SK-N-SH (cell line): ENCODE results near the gene PLD1. TPM values are rescaled to one million over a fixed set of nuclear protein-coding genes. Genes with fewer than 3 reads are reported as not detected.

Source experiments
- CTCF ChIA-PET: fragments of 300-600, 350-600 bp; formaldehyde crosslinking; extraction: SDS; loops from one replicate; lab custom pipeline; 2021; lab: Yijun Ruan, JAX
- POLR2A ChIA-PET: fragments of 350-600 bp; sonication (Branson Sonifier 250); formaldehyde crosslinking; extraction: SDS; loops from one replicate; lab custom pipeline; 2020; ENCODE audit warnings: antibody characterized with exemption, inconsistent platforms; lab: Yijun Ruan, JAX
- DNase-seq: peaks from one replicate; pipeline ENCODE4 v3.0.0; 2012
- H2AFZ ChIP-seq: fragments of 200-600 bp; sonication (generic); 2 replicates; pipeline ENCODE4 v1.8.1; 2016; ENCODE audit warnings: antibody characterized with exemption, mild to moderate bottlenecking, low read depth
- H3F3A ChIP-seq: fragments of 200-600 bp; sonication (generic); replicated peaks from 2 replicates; pipeline ENCODE3; 2016; ENCODE audit warnings: antibody characterized with exemption, mild to moderate bottlenecking; ENCODE audit not compliant: insufficient read depth
- H3K27ac ChIP-seq, 2 experiments: fragments of 200-500 bp in 1 of 2; fragments of 200-600 bp in 1 of 2; sonication (Bioruptor generic) in 1 of 2; sonication (generic), shearing (Covaris generic) in 1 of 2; 2 replicates each; pipeline versions ENCODE4 v1.5.1 to v1.6.1; 2014 to 2016; ENCODE audit warnings: low read depth in 2 of 2, inconsistent platforms in 1 of 2, low read length in 1 of 2, mild to moderate bottlenecking in 1 of 2, mixed read lengths in 1 of 2
- H3K27me3 ChIP-seq: fragments of 200-600 bp; sonication (generic), shearing (Covaris generic); 2 replicates; pipeline ENCODE4 v1.6.1; 2016; ENCODE audit warnings: mixed run types; ENCODE audit not compliant: insufficient read depth
- H3K36me3 ChIP-seq, 2 experiments: fragments of 200-500 bp in 1 of 2; fragments of 200-600 bp in 1 of 2; sonication (Bioruptor generic) in 1 of 2; sonication (generic) in 1 of 2; replicated peaks in 1 of 2; 2 replicates each; pipeline versions ENCODE3 to v1.5.1; 2014 to 2016; ENCODE audit warnings: low read length in 1 of 2, mild to moderate bottlenecking in 1 of 2; ENCODE audit not compliant: insufficient read depth in 2 of 2, control insufficient read depth in 1 of 2
- H3K4me1 ChIP-seq, 2 experiments: fragments of 200-500 bp in 1 of 2; fragments of 200-600 bp in 1 of 2; sonication (Bioruptor generic) in 1 of 2; sonication (generic), shearing (Covaris generic) in 1 of 2; 2 replicates each; pipeline versions ENCODE4 v1.5.1 to v1.6.1; 2014 to 2016; ENCODE audit warnings: low read depth in 1 of 2, low read length in 1 of 2, mixed run types in 1 of 2; ENCODE audit not compliant: insufficient read depth in 2 of 2, control insufficient read depth in 1 of 2
- H3K4me2 ChIP-seq: fragments of 200-600 bp; sonication (generic), shearing (Covaris generic); 2 replicates; pipeline ENCODE4 v1.6.1; 2017; ENCODE audit warnings: mixed run types
- H3K4me3 ChIP-seq, 2 experiments: fragments of 200-500 bp in 1 of 2; fragments of 200-600 bp in 1 of 2; sonication (Bioruptor generic) in 1 of 2; sonication (generic), shearing (Covaris generic) in 1 of 2; 2 replicates each; pipeline versions ENCODE4 v1.5.1 to v1.8.1; 2014 to 2016; ENCODE audit warnings: low read depth in 2 of 2, inconsistent platforms in 1 of 2, low read length in 1 of 2, mild to moderate bottlenecking in 1 of 2, mixed read lengths in 1 of 2, moderate library complexity in 1 of 2
- H3K79me2 ChIP-seq: fragments of 200-600 bp; sonication (generic); 2 replicates; pipeline ENCODE4 v1.8.1; 2017; ENCODE audit warnings: mild to moderate bottlenecking; ENCODE audit not compliant: insufficient read depth
- H3K9ac ChIP-seq: fragments of 200-600 bp; sonication (generic); 2 replicates; pipeline ENCODE4 v1.6.1; 2017; ENCODE audit warnings: mixed run types
- H3K9me2 ChIP-seq: fragments of 200-600 bp; sonication (generic); 2 replicates; pipeline ENCODE4 v1.6.1; 2017; ENCODE audit warnings: mixed run types
- H3K9me3 ChIP-seq: fragments of 200-600 bp; sonication (generic); 2 replicates; pipeline ENCODE4 v1.6.1; 2017; ENCODE audit warnings: mixed run types, mild to moderate bottlenecking, moderate library complexity
- H4K20me1 ChIP-seq: fragments of 200-600 bp; sonication (generic); 2 replicates; pipeline ENCODE4 v1.6.1; 2017; ENCODE audit warnings: mild to moderate bottlenecking, mixed run types; ENCODE audit not compliant: insufficient read depth
- CHD2 ChIP-seq: fragments of 150-350 bp; IDR thresholded peaks from 2 replicates; pipeline ENCODE4 v1.6.1; 2018; ENCODE audit warnings: low read length; ENCODE audit not compliant: partially characterized antibody
- CTCF ChIP-seq: fragments of 200-600 bp; sonication (generic); IDR thresholded peaks from 2 replicates; pipeline ENCODE4 v1.6.1; 2017; ENCODE audit warnings: antibody characterized with exemption, mild to moderate bottlenecking, moderate library complexity
- EP300 ChIP-seq, 2 experiments: IDR thresholded peaks; 2 replicates each; pipeline versions ENCODE4 v1.4.0 to v1.6.1; 2012; ENCODE audit warnings: borderline replicate concordance in 1 of 2, low read depth in 1 of 2, low read length in 1 of 2
- EZH2phosphoT487 ChIP-seq: fragments of 200-600 bp; sonication (generic); IDR thresholded peaks from 2 replicates; pipeline ENCODE4 v1.6.1; 2017; ENCODE audit warnings: low read depth, mixed run types, mild to moderate bottlenecking, antibody characterized with exemption, moderate library complexity, borderline replicate concordance
- FOSL2 ChIP-seq: IDR thresholded peaks from 2 replicates; pipeline ENCODE4 v1.4.0; 2012; ENCODE audit warnings: low read depth, mild to moderate bottlenecking, moderate library complexity, borderline replicate concordance
- FOXJ3 ChIP-seq: sonication (generic); formaldehyde crosslinking; IDR thresholded peaks from 2 replicates; pipeline ENCODE4 v1.5.1; 2020; ENCODE audit warnings: mild to moderate bottlenecking, missing genetic modification reagents
- FOXM1 ChIP-seq: IDR thresholded peaks from 2 replicates; pipeline ENCODE4 v1.4.0; 2012; ENCODE audit warnings: low read depth, mild to moderate bottlenecking
- GABPA ChIP-seq: IDR thresholded peaks from 2 replicates; pipeline ENCODE4 v1.4.0; 2012; ENCODE audit warnings: low read depth, mild to moderate bottlenecking
- JUND ChIP-seq: IDR thresholded peaks from 2 replicates; pipeline ENCODE4 v1.4.0; 2012
- MEF2A ChIP-seq: IDR thresholded peaks from 2 replicates; pipeline ENCODE4 v1.4.0; 2012; ENCODE audit warnings: low read depth, borderline replicate concordance
- NFIC ChIP-seq: IDR thresholded peaks from 2 replicates; pipeline ENCODE4 v1.4.0; 2012; ENCODE audit warnings: borderline replicate concordance
- NRF1 ChIP-seq: IDR thresholded peaks from 2 replicates; pipeline ENCODE4 v1.6.1; 2012; ENCODE audit warnings: low read depth, mild to moderate bottlenecking, low read length
- PBX3 ChIP-seq: IDR thresholded peaks from 2 replicates; pipeline ENCODE4; 2012
- RCOR1 ChIP-seq: fragments of 150-350 bp; IDR thresholded peaks from 2 replicates; pipeline ENCODE4 v1.6.1; 2017; ENCODE audit warnings: antibody characterized with exemption, low read length
- RFX5 ChIP-seq: IDR thresholded peaks from 2 replicates; pipeline ENCODE4 v1.6.1; 2012; ENCODE audit warnings: mild to moderate bottlenecking, improper control_type of control experiment, low read length
- RXRA ChIP-seq: IDR thresholded peaks from 2 replicates; pipeline ENCODE4 v1.4.0; 2012; ENCODE audit warnings: low read depth, mild to moderate bottlenecking, borderline replicate concordance
- SMC3 ChIP-seq: IDR thresholded peaks from 2 replicates; pipeline ENCODE4 v1.6.1; 2012; ENCODE audit warnings: low read depth, low read length, improper control_type of control experiment
- TAF1 ChIP-seq: IDR thresholded peaks from 2 replicates; pipeline ENCODE4 v1.6.1; 2012; ENCODE audit warnings: low read depth, mild to moderate bottlenecking, low read length, moderate library complexity, borderline replicate concordance
- TCF12 ChIP-seq: IDR thresholded peaks from 2 replicates; pipeline ENCODE4 v1.4.0; 2012
- TEAD4 ChIP-seq: IDR thresholded peaks from 2 replicates; pipeline ENCODE4 v1.4.0; 2012; ENCODE audit warnings: mild to moderate bottlenecking, borderline replicate concordance; ENCODE audit not compliant: insufficient read depth
- USF1 ChIP-seq: IDR thresholded peaks from 2 replicates; pipeline ENCODE4 v1.4.0; 2012; ENCODE audit warnings: low read depth, borderline replicate concordance
- USF2 ChIP-seq: fragments of 150-350 bp; IDR thresholded peaks from 2 replicates; pipeline ENCODE4 v1.6.1; 2017; ENCODE audit warnings: antibody characterized with exemption, low read length, low read depth, borderline replicate concordance
- YY1 ChIP-seq: IDR thresholded peaks from 2 replicates; pipeline ENCODE4 v1.4.0; 2012; ENCODE audit warnings: low read depth, mild to moderate bottlenecking
- ZBTB33 ChIP-seq: IDR thresholded peaks from 2 replicates; pipeline ENCODE4 v1.4.0; 2012; ENCODE audit warnings: low read depth, borderline replicate concordance
- WGBS: methylation state at CpG from one replicate; pipeline ENCODE4 v1.1.6; 2017; ENCODE audit warnings: low lambda C conversion rate; 5-methylcytosine and 5-hydroxymethylcytosine counted together
- polyA plus RNA-seq, 3 experiments: library from polyadenylated mRNA; depleted of rRNA; stranded (reverse); fragments of >200 nt; gene quantifications; 2 replicates each; pipeline ENCODE4 v1.2.3, GENCODE V29; 2012
- TF ChIP-seq, protein P1 (sequence below): IDR thresholded peaks from 2 replicates; pipeline ENCODE4 v1.4.0; 2012; ENCODE audit warnings: low read depth
- TF ChIP-seq, protein P2 (sequence below): fragments of 150-350 bp; IDR thresholded peaks from 2 replicates; pipeline ENCODE4 v1.6.1; 2016; ENCODE audit warnings: mild to moderate bottlenecking, low read depth, low read length

Gene PLD1
- polyA plus RNA-seq, 1 of the 3 experiments (the other 2 are of a cell fraction) = 6.2 TPM

GRCh38 chr3:171772427-171773056 is 37.7 kb downstream of the PLD1 start:
- 0% methylated on average over 4 of the region's 4 CpGs for WGBS
- no peaks in the 10 kb centered on the region for H3F3A ChIP-seq
- ChIA-PET CTCF (interaction anchor here (0.6 to 4.5 kb wide), 60 partner anchors 9 to 904 kb away, joined by 3 to 64 read pairs (median 4); partner anchors contain the start of genes PLD1 and SLC2A2), POLR2A (interaction anchor here (0.7 kb wide), 1 partner anchor 313 kb away, joined by 3 read pairs; no protein-coding TSS in a partner anchor)
- H4K20me1 ChIP-seq = no peaks in the 10 kb centered on the region
- H3K27ac ChIP-seq = no peak overlapping the region
- no peak overlapping the region for H3K9ac ChIP-seq
- no peaks in the 10 kb centered on the region for H3K9me3 ChIP-seq
- DNase-seq = peak; percentile 64
- H3K9me2 ChIP-seq = no peaks in the 10 kb centered on the region
- no peaks in the 10 kb centered on the region for H3K36me3 ChIP-seq
- peak overlapping the region in 1 of 2 experiments; percentile 22; a peak in 1 of 4 replicates for H3K4me3 ChIP-seq
- H3K27me3 ChIP-seq = no peaks in the 10 kb centered on the region
- H2AFZ ChIP-seq = 0 out of 2 replicates have a peak overlapping the region, but pooled peaks have one; percentile 0
- no peaks in the 10 kb centered on the region for H3K79me2 ChIP-seq
- peaks cover 0 to 11% of the 10 kb centered on the region in 2 experiments; a peak in 2 of 4 replicates for H3K4me1 ChIP-seq
- H3K4me2 ChIP-seq = no peak overlapping the region
- TF ChIP-seq EZH2phosphoT487 (no peak), SMC3 (peak; percentile 84), FOSL2 (no peak), CTCF (peak; percentile 86), EP300 (IDR thresholded peaks at IDR 0.05; ENCODE audit: borderline replicate concordance in 1 of 2, low read depth in 1 of 2, low read length in 1 of 2) (no peak), TEAD4 (no peak), CHD2 (no peak), PBX3 (no peak), JUND (no peak), TAF1 (no peak), USF1 (no peak), RXRA (no peak), FOXJ3 (CRISPR knock-in tag) (no peak), NRF1 (peak; percentile 9; the same call in 1 of the 2 replicates), MEF2A (no peak), FOXM1 (no peak), USF2 (no peak), TCF12 (no peak), GABPA (no peak), NFIC (no peak), ZBTB33 (no peak), RFX5 (no peak), RCOR1 (0 out of 2 replicates have a peak, but pooled peaks have one; percentile 13), YY1 (no peak)
- TF ChIP-seq, protein P1, sequence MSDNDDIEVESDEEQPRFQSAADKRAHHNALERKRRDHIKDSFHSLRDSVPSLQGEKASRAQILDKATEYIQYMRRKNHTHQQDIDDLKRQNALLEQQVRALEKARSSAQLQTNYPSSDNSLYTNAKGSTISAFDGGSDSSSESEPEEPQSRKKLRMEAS = no peak
- TF ChIP-seq, protein P2, sequence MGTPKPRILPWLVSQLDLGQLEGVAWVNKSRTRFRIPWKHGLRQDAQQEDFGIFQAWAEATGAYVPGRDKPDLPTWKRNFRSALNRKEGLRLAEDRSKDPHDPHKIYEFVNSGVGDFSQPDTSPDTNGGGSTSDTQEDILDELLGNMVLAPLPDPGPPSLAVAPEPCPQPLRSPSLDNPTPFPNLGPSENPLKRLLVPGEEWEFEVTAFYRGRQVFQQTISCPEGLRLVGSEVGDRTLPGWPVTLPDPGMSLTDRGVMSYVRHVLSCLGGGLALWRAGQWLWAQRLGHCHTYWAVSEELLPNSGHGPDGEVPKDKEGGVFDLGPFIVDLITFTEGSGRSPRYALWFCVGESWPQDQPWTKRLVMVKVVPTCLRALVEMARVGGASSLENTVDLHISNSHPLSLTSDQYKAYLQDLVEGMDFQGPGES = no peak
